Measurements from ENCODE around the gene UFSP2.
"Not testable (repeated sequence)": the region's sequence is repeated elsewhere in the genome, so short reads cannot be mapped to it uniquely, and the experiment has no call there.

UFSP2 gene

GRCh38 chr4:185384061-185384460 lies 41.7 kb downstream of the UFSP2 start:
- DNase-seq (ENCODE audit: low read depth, low spot score) = no peak

- DNase-seq (ENCODE audit: low read depth, low spot score) = no peak
Measured at GRCh38 chr4:185383451-185383850, 42.3 kb downstream of the UFSP2 start.

GRCh38 chr4:185382754-185383153 lies 43.0 kb downstream of the UFSP2 start:
- DNase-seq (ENCODE audit: low read depth, low spot score) = no peak

- no peak for DNase-seq (ENCODE audit: low read depth, low spot score)
Measured at GRCh38 chr4:185381288-185382196, 44.2 kb downstream of the UFSP2 start.

GRCh38 chr4:185380320-185380719 lies 45.4 kb downstream of the UFSP2 start:
- DNase-seq (ENCODE audit: low read depth, low spot score) = no peak

GRCh38 chr4:185379326-185380295 lies 46.2 kb downstream of the UFSP2 start:
- DNase-seq (ENCODE audit: low read depth, low spot score) = no peak

GRCh38 chr4:185378264-185378663 lies 47.5 kb downstream of the UFSP2 start:
- no peak for DNase-seq (ENCODE audit: low read depth, low spot score)

- no peak for DNase-seq (ENCODE audit: low read depth, low spot score)
Measured at GRCh38 chr4:185374573-185374972, 51.2 kb downstream of the UFSP2 start.

- no peak for DNase-seq (ENCODE audit: low read depth, low spot score)
Measured at GRCh38 chr4:185374027-185374426, 51.7 kb downstream of the UFSP2 start.

- no peak for DNase-seq (ENCODE audit: low read depth, low spot score)
Measured at GRCh38 chr4:185371702-185372101, 54.1 kb downstream of the UFSP2 start.

GRCh38 chr4:185370268-185370949 lies 55.4 kb downstream of the UFSP2 start:
- no peak for DNase-seq (ENCODE audit: low read depth, low spot score)

- no peak for DNase-seq (ENCODE audit: low read depth, low spot score)
Measured at GRCh38 chr4:185369731-185370130, 56.0 kb downstream of the UFSP2 start.

GRCh38 chr4:185364886-185365285 lies 60.9 kb downstream of the UFSP2 start:
- no peak for DNase-seq (ENCODE audit: low read depth, low spot score)

GRCh38 chr4:185363251-185363650 lies 62.5 kb downstream of the UFSP2 start:
- DNase-seq (ENCODE audit: low read depth, low spot score) = no peak

GRCh38 chr4:185362570-185362969 lies 63.2 kb downstream of the UFSP2 start:
- not testable (repeated sequence) for DNase-seq (ENCODE audit: low read depth, low spot score)

- no peak for DNase-seq (ENCODE audit: low read depth, low spot score)
Measured at GRCh38 chr4:185361872-185362271, 63.9 kb downstream of the UFSP2 start.

GRCh38 chr4:185359767-185360446 lies 65.9 kb downstream of the UFSP2 start:
- no peak for DNase-seq (ENCODE audit: low read depth, low spot score)

- no peak for DNase-seq (ENCODE audit: low read depth, low spot score)
Measured at GRCh38 chr4:185358959-185359358, 66.8 kb downstream of the UFSP2 start.

GRCh38 chr4:185358514-185358913 lies 67.2 kb downstream of the UFSP2 start:
- no peak for DNase-seq (ENCODE audit: low read depth, low spot score)

GRCh38 chr4:185357733-185358440 lies 67.9 kb downstream of the UFSP2 start:
- no peak for DNase-seq (ENCODE audit: low read depth, low spot score)

- no peak for DNase-seq (ENCODE audit: low read depth, low spot score)
Measured at GRCh38 chr4:185357211-185357610, 68.6 kb downstream of the UFSP2 start.
